NK-92 treated with Interleukin-12 subunit alpha and Interleukin-12 subunit beta, amount 100 ng/mL, for 24 hours (cell line): ENCODE results near the gene DCDC1.

Source experiments
- DNase-seq: peaks from one replicate; lab custom pipeline; 2025; lab: John Stamatoyannopoulos, UW

Gene DCDC1

GRCh38 chr11:30908272-30908671, 461.3 kb downstream of the DCDC1 start:
- no peak for DNase-seq

GRCh38 chr11:30902929-30903328, 466.6 kb downstream of the DCDC1 start:
- DNase-seq: no peak

- DNase-seq: no peak
Measured at GRCh38 chr11:30895046-30895445, 474.5 kb downstream of the DCDC1 start.

GRCh38 chr11:30893318-30893717, 476.2 kb downstream of the DCDC1 start:
- no peak for DNase-seq

GRCh38 chr11:30889143-30889794, 480.3 kb downstream of the DCDC1 start:
- no peak for DNase-seq

- no peak for DNase-seq
Measured at GRCh38 chr11:30879322-30880005, 490.1 kb downstream of the DCDC1 start.

- DNase-seq: no peak
Measured at GRCh38 chr11:30878400-30878799, 491.1 kb downstream of the DCDC1 start.

- DNase-seq: no peak
Measured at GRCh38 chr11:30876663-30877396, 492.7 kb downstream of the DCDC1 start.

GRCh38 chr11:30876228-30876627, 493.3 kb downstream of the DCDC1 start:
- no peak for DNase-seq

GRCh38 chr11:30875806-30876205, 493.7 kb downstream of the DCDC1 start:
- DNase-seq: no peak

GRCh38 chr11:30873924-30874610, 495.5 kb downstream of the DCDC1 start:
- no peak for DNase-seq

- DNase-seq: no peak
Measured at GRCh38 chr11:30868626-30869081, 500.9 kb downstream of the DCDC1 start.

GRCh38 chr11:30863209-30863608, 506.3 kb downstream of the DCDC1 start:
- DNase-seq: no peak

- DNase-seq: no peak
Measured at GRCh38 chr11:30861531-30861930, 508.0 kb downstream of the DCDC1 start.

GRCh38 chr11:30861064-30861463, 508.5 kb downstream of the DCDC1 start:
- DNase-seq: no peak

GRCh38 chr11:30860146-30860545, 509.4 kb downstream of the DCDC1 start:
- DNase-seq: no peak

GRCh38 chr11:30859669-30860068, 509.9 kb downstream of the DCDC1 start:
- DNase-seq: no peak

GRCh38 chr11:30855383-30856006, 514.0 kb downstream of the DCDC1 start:
- DNase-seq: no peak

GRCh38 chr11:30853439-30853838, 516.1 kb downstream of the DCDC1 start:
- no peak for DNase-seq

GRCh38 chr11:30852645-30853044, 516.9 kb downstream of the DCDC1 start:
- DNase-seq: no peak

- DNase-seq: no peak
Measured at GRCh38 chr11:30852091-30852490, 517.4 kb downstream of the DCDC1 start.

- DNase-seq: no peak
Measured at GRCh38 chr11:30837252-30837651, 532.3 kb downstream of the DCDC1 start.
